Measurements from ENCODE around the gene CCDC97. TPM values are rescaled to one million over a fixed set of nuclear protein-coding genes. Genes with fewer than 3 reads are reported as not detected.

CCDC97 gene
- total RNA-seq, 1 donor = 9.0 TPM

- peaks cover 20% of the 10 kb centered on the region for H4K20me1 ChIP-seq (ENCODE audit: insufficient read depth, low read length)
- H2AFZ ChIP-seq (ENCODE audit: low read length) = no peak overlapping the region
- H3K9me3 ChIP-seq (ENCODE audit: low read depth, low read length) = no peaks in the 10 kb centered on the region
- H3K4me1 ChIP-seq (ENCODE audit: insufficient read depth, low read length) = peaks cover 34% of the 10 kb centered on the region
- peak overlapping the region; percentile 40 for H3K4me2 ChIP-seq (ENCODE audit: insufficient read depth, low read length)
- H3K79me2 ChIP-seq (ENCODE audit: insufficient read depth, low read length) = peaks cover 46% of the 10 kb centered on the region
- H3K4me3 ChIP-seq (ENCODE audit: insufficient read depth, low read length) = no peak overlapping the region
- H3K27ac ChIP-seq (ENCODE audit: low read depth, low read length) = peak overlapping the region; percentile 99
- DNase-seq (ENCODE audit: insufficient read length, low spot score, missing footprints) = peak; percentile 96
- H3K27me3 ChIP-seq (ENCODE audit: insufficient read depth, low read length) = no peaks in the 10 kb centered on the region
- peaks cover 88% of the 10 kb centered on the region for H3K36me3 ChIP-seq (ENCODE audit: insufficient read depth, low read length)
- no peak for TF ChIP-seq CTCF (IDR thresholded peaks at IDR 0.05; ENCODE audit: extremely low read depth, low read depth, low read length)
Observed at GRCh38 chr19:41298348-41298964, 11.5 kb upstream of the CCDC97 start.

- Histone ChIP-seq H3K4me1 (ENCODE audit: insufficient read depth, low read length) (peaks cover 34% of the 10 kb centered on the region), H3K9me3 (ENCODE audit: low read depth, low read length) (no peaks in the 10 kb centered on the region), H4K20me1 (ENCODE audit: insufficient read depth, low read length) (peaks cover 20% of the 10 kb centered on the region), H2AFZ (ENCODE audit: low read length) (no peak overlapping the region), H3K4me3 (ENCODE audit: insufficient read depth, low read length) (no peak overlapping the region), H3K27me3 (ENCODE audit: insufficient read depth, low read length) (no peaks in the 10 kb centered on the region), H3K4me2 (ENCODE audit: insufficient read depth, low read length) (peak overlapping the region; percentile 40), H3K36me3 (ENCODE audit: insufficient read depth, low read length) (peaks cover 87% of the 10 kb centered on the region), H3K79me2 (ENCODE audit: insufficient read depth, low read length) (peaks cover 41% of the 10 kb centered on the region), H3K27ac (ENCODE audit: low read depth, low read length) (peak overlapping the region; percentile 99)
- DNase-seq (ENCODE audit: insufficient read length, low spot score, missing footprints) = no peak
- TF ChIP-seq CTCF (IDR thresholded peaks at IDR 0.05; ENCODE audit: extremely low read depth, low read depth, low read length) = no peak
Observed at GRCh38 chr19:41299046-41299754, 10.8 kb upstream of the CCDC97 start.

- Histone ChIP-seq H3K4me2 (ENCODE audit: insufficient read depth, low read length) (peak overlapping the region; percentile 40), H3K4me3 (ENCODE audit: insufficient read depth, low read length) (no peak overlapping the region), H2AFZ (ENCODE audit: low read length) (no peak overlapping the region), H3K27me3 (ENCODE audit: insufficient read depth, low read length) (no peaks in the 10 kb centered on the region), H3K4me1 (ENCODE audit: insufficient read depth, low read length) (peaks cover 34% of the 10 kb centered on the region), H3K9me3 (ENCODE audit: low read depth, low read length) (no peaks in the 10 kb centered on the region), H3K79me2 (ENCODE audit: insufficient read depth, low read length) (peaks cover 36% of the 10 kb centered on the region), H4K20me1 (ENCODE audit: insufficient read depth, low read length) (peaks cover 25% of the 10 kb centered on the region), H3K36me3 (ENCODE audit: insufficient read depth, low read length) (peaks cover 87% of the 10 kb centered on the region), H3K27ac (ENCODE audit: low read depth, low read length) (peak overlapping the region; percentile 99)
- peak; percentile 96 for DNase-seq (ENCODE audit: insufficient read length, low spot score, missing footprints)
- no peak for TF ChIP-seq CTCF (IDR thresholded peaks at IDR 0.05; ENCODE audit: extremely low read depth, low read depth, low read length)
Observed at GRCh38 chr19:41299755-41300089, 10.2 kb upstream of the CCDC97 start.

- no peak for DNase-seq (ENCODE audit: insufficient read length, low spot score, missing footprints)
- Histone ChIP-seq H2AFZ (ENCODE audit: low read length) (no peak overlapping the region), H4K20me1 (ENCODE audit: insufficient read depth, low read length) (peaks cover 27% of the 10 kb centered on the region), H3K4me2 (ENCODE audit: insufficient read depth, low read length) (no peak overlapping the region), H3K79me2 (ENCODE audit: insufficient read depth, low read length) (peaks cover 29% of the 10 kb centered on the region), H3K4me1 (ENCODE audit: insufficient read depth, low read length) (peaks cover 34% of the 10 kb centered on the region), H3K36me3 (ENCODE audit: insufficient read depth, low read length) (peaks cover 87% of the 10 kb centered on the region), H3K4me3 (ENCODE audit: insufficient read depth, low read length) (no peak overlapping the region), H3K27me3 (ENCODE audit: insufficient read depth, low read length) (no peaks in the 10 kb centered on the region), H3K9me3 (ENCODE audit: low read depth, low read length) (no peaks in the 10 kb centered on the region), H3K27ac (ENCODE audit: low read depth, low read length) (peak overlapping the region; percentile 99)
- TF ChIP-seq CTCF (IDR thresholded peaks at IDR 0.05; ENCODE audit: extremely low read depth, low read depth, low read length) = no peak
Observed at GRCh38 chr19:41300555-41300954, 9.4 kb upstream of the CCDC97 start.
